Measurements from ENCODE around the gene PTPN2. TPM values are rescaled to one million over a fixed set of nuclear protein-coding genes. Genes with fewer than 3 reads are reported as not detected.
"Not testable (repeated sequence)": the region's sequence is repeated elsewhere in the genome, so short reads cannot be mapped to it uniquely, and the experiment has no call there.

PTPN2 gene
- total RNA-seq, 4 donors from 2014 or later, result 27.2 to 97.9 (median 39.9) TPM

DNA sequence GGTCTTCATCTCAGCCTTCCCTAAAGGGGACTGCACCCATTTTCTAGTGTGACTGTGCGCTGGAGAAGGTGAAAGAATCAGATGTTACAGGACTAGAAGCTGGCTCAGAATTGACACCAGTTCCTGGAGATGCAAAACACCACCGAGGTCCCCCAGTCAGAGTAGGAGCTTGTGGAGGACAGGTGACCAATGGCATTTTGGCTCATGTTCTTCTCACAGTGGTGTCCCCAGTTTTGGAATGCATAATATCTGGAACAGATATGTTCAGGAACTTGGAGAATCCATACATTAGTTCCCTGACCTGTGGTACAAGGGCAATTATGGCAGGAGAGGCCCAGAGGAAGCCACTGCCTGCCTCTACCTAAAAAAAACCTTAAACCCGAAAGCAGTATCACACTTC is 114.9 kb downstream of the PTPN2 start:
- ATAC-seq (ENCODE audit: low FRiP score), result no peak

DNA sequence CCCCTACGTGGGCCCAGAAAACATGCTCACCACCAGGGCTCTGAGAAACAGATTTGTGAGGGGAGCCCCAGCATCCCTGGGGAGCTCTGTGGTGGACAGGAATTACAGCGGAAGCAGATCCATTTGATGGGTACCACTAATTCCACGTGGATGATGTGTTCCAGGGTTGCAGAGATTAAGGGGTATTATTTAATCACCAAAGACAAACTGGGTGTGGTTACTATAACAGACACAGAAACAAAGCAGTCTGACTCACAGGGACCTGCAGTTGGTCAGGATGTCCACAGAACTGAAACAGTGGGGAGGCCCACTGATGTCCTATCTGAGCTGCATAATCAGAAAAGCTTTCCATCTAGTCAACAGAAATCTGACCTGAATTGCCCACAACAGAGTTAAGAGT is 115.4 kb downstream of the PTPN2 start:
- ATAC-seq (ENCODE audit: low FRiP score) (no peak), DNase-seq (ENCODE audit: low spot score) (no peak)
- TF ChIP-seq, protein P1, sequence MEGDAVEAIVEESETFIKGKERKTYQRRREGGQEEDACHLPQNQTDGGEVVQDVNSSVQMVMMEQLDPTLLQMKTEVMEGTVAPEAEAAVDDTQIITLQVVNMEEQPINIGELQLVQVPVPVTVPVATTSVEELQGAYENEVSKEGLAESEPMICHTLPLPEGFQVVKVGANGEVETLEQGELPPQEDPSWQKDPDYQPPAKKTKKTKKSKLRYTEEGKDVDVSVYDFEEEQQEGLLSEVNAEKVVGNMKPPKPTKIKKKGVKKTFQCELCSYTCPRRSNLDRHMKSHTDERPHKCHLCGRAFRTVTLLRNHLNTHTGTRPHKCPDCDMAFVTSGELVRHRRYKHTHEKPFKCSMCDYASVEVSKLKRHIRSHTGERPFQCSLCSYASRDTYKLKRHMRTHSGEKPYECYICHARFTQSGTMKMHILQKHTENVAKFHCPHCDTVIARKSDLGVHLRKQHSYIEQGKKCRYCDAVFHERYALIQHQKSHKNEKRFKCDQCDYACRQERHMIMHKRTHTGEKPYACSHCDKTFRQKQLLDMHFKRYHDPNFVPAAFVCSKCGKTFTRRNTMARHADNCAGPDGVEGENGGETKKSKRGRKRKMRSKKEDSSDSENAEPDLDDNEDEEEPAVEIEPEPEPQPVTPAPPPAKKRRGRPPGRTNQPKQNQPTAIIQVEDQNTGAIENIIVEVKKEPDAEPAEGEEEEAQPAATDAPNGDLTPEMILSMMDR (IDR thresholded peaks at IDR 0.05), result no peak

More for the DNA sequence above, 114.9 kb downstream of the PTPN2 start:
- no peak for DNase-seq (ENCODE audit: low spot score)
- TF ChIP-seq, protein P1 (IDR thresholded peaks at IDR 0.05), result no peak

DNA sequence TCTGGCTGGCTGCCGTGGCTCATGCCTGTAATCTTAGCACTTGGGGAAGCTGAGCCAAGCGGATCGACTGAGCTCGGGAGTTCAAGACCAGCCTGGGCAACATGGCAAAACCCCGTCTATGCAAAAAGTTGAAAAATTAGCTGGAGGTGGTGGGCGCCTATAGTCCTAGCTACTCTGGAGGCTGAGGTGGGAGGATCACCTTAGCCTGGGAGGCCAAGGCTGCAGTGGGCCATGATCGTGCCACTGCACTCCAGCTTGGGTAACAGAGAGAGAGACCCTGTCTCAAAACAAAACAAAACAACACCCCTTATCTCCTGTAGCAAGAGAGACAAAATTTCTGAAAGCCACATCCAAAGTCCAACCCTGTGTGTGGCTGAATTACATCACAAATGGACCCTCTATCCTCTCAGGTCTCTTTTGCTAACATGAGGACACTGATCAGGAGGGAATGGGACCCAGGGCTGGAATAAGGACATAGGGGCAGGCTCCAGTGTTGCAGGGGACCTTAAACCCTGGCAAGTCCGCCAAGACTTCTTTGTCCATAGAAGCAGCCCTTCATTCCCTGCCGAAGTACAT is 116.4 kb downstream of the PTPN2 start:
- TF ChIP-seq, protein P1 (IDR thresholded peaks at IDR 0.05), result no peak
- ATAC-seq (ENCODE audit: low FRiP score) (no peak), DNase-seq (ENCODE audit: low spot score) (no peak)

DNA sequence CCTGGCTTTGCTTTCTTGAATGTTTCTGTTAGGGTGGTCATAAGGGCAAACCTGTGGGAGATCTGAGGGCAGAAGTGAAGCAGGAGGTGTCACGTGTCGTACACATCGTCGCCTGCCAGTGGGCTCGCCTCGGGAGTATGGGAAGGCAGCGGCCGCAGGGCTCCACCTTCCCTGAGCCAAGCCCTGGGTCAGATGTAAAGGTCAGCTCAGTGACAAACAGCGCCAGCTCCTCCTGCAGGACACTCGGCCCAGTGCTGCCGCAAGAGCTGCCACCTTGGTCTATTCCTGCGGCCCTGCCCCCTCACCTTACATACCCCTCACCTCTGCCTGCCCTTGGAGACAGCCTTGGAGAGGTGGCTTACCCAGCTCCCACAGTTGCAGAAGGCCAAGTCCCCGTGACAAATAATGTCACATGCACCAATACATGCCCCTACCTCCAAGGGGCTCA is 117.0 kb downstream of the PTPN2 start:
- ATAC-seq (ENCODE audit: low FRiP score), result no peak
- TF ChIP-seq, protein P1 (IDR thresholded peaks at IDR 0.05), result no peak
- DNase-seq (ENCODE audit: low spot score), result no peak

DNA sequence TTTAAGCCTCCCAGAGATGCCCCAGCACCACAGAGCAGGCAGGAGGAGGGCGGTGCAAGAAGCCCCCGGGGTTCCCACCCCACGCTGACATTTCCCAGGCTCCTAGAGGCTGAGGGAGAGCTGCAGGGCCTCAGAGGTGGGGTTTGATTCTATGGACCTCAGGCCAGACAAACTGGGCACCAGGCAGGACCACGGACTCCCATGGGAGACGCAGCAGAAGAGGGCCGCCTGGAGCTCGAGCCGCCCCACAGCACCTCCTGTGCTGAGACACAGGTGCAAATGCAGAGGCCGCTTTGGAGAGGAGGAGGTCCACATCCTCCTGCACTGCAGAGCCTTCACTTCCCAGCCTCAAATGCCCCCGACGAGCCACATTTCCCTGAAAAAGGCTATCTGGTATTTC is 118.5 kb downstream of the PTPN2 start:
- ATAC-seq (ENCODE audit: low FRiP score), result no peak
- DNase-seq (ENCODE audit: low spot score), result no peak
- TF ChIP-seq, protein P1 (IDR thresholded peaks at IDR 0.05), result no peak

DNA sequence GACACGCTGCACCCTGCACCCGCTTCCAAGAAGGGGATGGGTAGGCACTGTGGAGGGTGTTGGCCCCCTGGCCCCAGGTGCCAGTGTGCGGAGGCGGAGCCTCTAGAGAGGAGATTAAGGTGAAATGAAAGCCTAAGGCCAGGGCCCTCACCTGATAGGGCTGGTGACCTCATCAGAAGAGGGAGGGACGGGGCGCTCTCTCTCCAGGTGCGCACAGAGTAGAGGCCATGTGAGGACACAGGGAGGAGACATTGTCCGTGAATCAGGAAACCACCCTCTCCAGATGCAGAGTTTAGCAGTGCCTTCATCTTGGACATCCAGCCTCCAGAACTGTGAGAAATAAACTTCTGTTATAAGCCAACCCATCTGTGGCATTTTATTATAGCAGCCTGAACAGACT is 118.9 kb downstream of the PTPN2 start:
- DNase-seq (ENCODE audit: low spot score), result no peak
- TF ChIP-seq, protein P1 (IDR thresholded peaks at IDR 0.05), result no peak
- no peak for ATAC-seq (ENCODE audit: low FRiP score)

DNA sequence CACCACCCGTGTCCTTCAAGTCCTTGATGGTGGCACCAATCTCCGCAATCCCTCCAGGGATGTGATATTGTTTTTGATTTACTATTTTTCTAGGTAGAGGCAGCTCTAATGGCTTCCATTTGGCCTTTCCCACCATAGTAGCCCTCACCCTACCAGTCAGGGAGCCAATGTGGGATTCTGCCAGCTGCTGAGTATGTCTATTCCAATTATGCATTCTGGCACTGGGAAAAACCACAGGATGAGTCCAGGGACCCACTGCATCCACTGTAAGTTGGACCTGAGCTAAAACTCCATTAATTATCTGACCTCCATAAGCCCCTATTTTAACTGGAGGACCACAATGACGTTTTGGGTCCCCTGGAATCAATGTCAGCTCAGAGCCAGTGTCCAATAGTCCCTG is 125.5 kb downstream of the PTPN2 start:
- not testable (repeated sequence) for DNase-seq (ENCODE audit: low spot score); ATAC-seq (ENCODE audit: low FRiP score)

DNA sequence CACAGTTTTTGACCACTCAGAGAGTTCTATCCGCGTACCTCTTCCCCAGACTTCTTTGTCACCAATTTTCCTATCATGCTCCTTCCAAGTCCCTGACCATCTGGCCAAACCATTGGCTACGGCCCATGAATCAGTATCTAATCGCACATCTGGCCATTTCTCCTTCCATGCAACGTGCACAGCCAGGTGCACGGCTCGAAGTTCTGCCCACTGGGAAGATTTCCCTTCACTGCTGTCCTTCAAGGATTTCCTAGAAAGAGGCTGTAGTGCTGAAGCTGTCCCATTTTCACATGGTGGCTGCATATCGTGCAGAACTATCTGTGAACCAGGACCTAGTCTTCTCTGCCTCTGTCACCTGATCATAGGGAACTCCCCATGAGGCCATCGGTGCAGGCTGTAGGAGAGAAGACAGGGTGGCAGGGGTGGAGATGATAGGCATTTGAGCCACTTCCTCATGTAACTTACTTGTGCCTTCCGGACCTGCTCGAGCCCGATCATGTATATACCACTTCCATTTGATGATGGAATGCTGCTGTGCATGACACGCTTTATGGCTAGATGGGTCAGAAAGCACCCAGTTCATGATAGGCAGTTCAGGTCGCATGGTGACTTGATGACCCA is 127.3 kb downstream of the PTPN2 start:
- not testable (repeated sequence) for ATAC-seq (ENCODE audit: low FRiP score); DNase-seq (ENCODE audit: low spot score)

DNA sequence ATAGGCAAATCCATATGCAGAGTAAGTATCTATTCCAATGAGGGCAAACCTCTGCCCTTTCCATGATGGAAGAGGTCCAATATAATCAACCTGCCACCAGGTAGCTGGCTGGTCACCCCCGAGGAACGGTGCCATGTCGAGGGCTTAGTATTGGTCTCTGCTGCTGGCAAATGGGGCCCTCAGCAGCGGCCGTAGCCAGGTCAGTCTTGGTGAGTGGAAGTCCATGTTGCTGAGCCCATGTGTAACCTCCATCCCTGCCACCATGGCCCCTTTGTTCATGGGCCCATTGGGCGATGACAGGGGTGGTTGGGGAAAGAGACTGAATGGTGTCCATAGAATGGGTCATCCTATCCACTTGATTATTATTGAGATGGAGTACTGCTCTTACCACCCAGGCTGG is 128.4 kb downstream of the PTPN2 start:
- not testable (repeated sequence) for DNase-seq (ENCODE audit: low spot score)

More for the DNA sequence above, 128.4 kb downstream of the PTPN2 start:
- not testable (repeated sequence) for ATAC-seq (ENCODE audit: low FRiP score)

Measured in omental fat pad (tissue), 4 donors.